Spleen (tissue), 11 donors: ENCODE results near the gene RAB23. TPM values are rescaled to one million over a fixed set of nuclear protein-coding genes. Genes with fewer than 3 reads are reported as not detected.

ENCODE experiments used
- DNase-seq: peaks from one replicate; pipeline ENCODE4 v3.0.0-alpha.2; 2020
- H3K27ac ChIP-seq, 8 donors: fragments of 200-600 bp; sonication (generic) in 7 of 8; 1 replicate in 4 of 8; 2 replicates in 4 of 8; pipeline versions ENCODE4 v1.5.0 to v1.8.0; 2016 to 2021; ENCODE audit warnings: inconsistent platforms in 4 of 8, mild to moderate bottlenecking in 4 of 8, moderate library complexity in 1 of 8
- H3K27me3 ChIP-seq, 7 donors: fragments of 200-600 bp; sonication (generic) in 6 of 7; replicated peaks in 1 of 7; 1 replicate in 4 of 7; 2 replicates in 3 of 7; pipeline versions ENCODE4 v1.5.0 to v1.8.0; 2016 to 2021; ENCODE audit warnings: inconsistent platforms in 3 of 7, mild to moderate bottlenecking in 1 of 7
- H3K36me3 ChIP-seq, 6 donors: fragments of 200-600 bp; sonication (generic) in 5 of 6; 1 replicate in 4 of 6; 2 replicates in 2 of 6; pipeline versions ENCODE4 v1.5.0 to v1.8.0; 2016 to 2021; ENCODE audit warnings: inconsistent platforms in 2 of 6
- H3K4me1 ChIP-seq, 6 donors: fragments of 200-600 bp; sonication (generic) in 5 of 6; 1 replicate in 3 of 6; 2 replicates in 3 of 6; pipeline versions ENCODE4 v1.5.0 to v1.8.0; 2016 to 2021; ENCODE audit warnings: inconsistent platforms in 3 of 6
- H3K4me3 ChIP-seq, 8 donors: fragments of 200-600 bp; sonication (generic) in 7 of 8; 1 replicate in 4 of 8; 2 replicates in 4 of 8; pipeline versions ENCODE4 v1.5.0 to v1.8.0; 2016 to 2021; ENCODE audit warnings: inconsistent platforms in 4 of 8, mild to moderate bottlenecking in 4 of 8, moderate library complexity in 2 of 8
- H3K9me3 ChIP-seq, 8 donors: fragments of 200-600 bp; sonication (generic) in 7 of 8; 1 replicate in 4 of 8; 2 replicates in 4 of 8; pipeline versions ENCODE4 v1.5.0 to v1.8.0; 2016 to 2021; ENCODE audit warnings: inconsistent platforms in 4 of 8
- POLR2A ChIP-seq, 3 donors: fragments of 450-650 bp; IDR thresholded peaks; one replicate each; pipeline ENCODE4 v1.5.1; 2017; ENCODE audit warnings: antibody characterized with exemption in 3 of 3, mild to moderate bottlenecking in 1 of 3
- POLR2AphosphoS5 ChIP-seq, 3 donors: sonication (generic); formaldehyde crosslinking; IDR thresholded peaks; one replicate each; pipeline ENCODE4 v1.5.1; 2017; ENCODE audit warnings: antibody characterized with exemption in 3 of 3
- WGBS, 5 donors: extraction: QIAGEN DNeasy Blood & Tissue Kit in 3 of 5; methylation state at CpG; one replicate each; pipeline versions ENCODE4 v1.1.5 to v1.1.7; 2013 to 2018; 5-methylcytosine and 5-hydroxymethylcytosine counted together
- intact Hi-C: fragments of 100-400 bp; cut with DNase I; formaldehyde crosslinking; loops from one replicate; pipeline ENCODE4 v1.15.0; 2023; ENCODE audit warnings: low total_unique reads
- polyA plus RNA-seq, 3 donors: library from polyadenylated mRNA; stranded (reverse); fragments of 200-250 nt; gene quantifications; one replicate each; pipeline ENCODE4 v1.2.1, GENCODE V29; 2013
- total RNA-seq, 7 donors: library from RNA; depleted of rRNA in 3 of 7; stranded (reverse); fragments of >200 nt in 3 of 7; fragmentation: NEBNext Ultra II Directional in 4 of 7; extraction: Animal tissue kit (Norgen Biotek cat#: 25700) in 4 of 7; gene quantifications; one replicate each; pipeline versions ENCODE4 v1.1.0 to v1.2.1, GENCODE V29; 2016 to 2021
- TF ChIP-seq, protein P1 (sequence below), 11 experiments: fragments of 200-600 bp in 7 of 11; fragments of 450-650 bp in 4 of 11; sonication (generic) in 4 of 11; IDR thresholded peaks in 8 of 11; conservative IDR thresholded peaks in 3 of 11; 1 replicate in 7 of 11; 2 replicates in 4 of 11; pipeline versions ENCODE4 v1.4.0 to v1.8.0; 2016 to 2021; ENCODE audit warnings: antibody characterized with exemption in 11 of 11, inconsistent platforms in 4 of 11, mild to moderate bottlenecking in 1 of 11
- donor health status: healthy with polysubstance abuse.
- donor health status: DM: no; HTN: no; CAD: no; lungs with moderate emphysema.
- donor health status: DM: no; HTN: no; CAD: no.
- donor health status: Bipolar disorder and iron deficiency.
- donor health status: healthy.
- donor health status: DM: no; HTN: no; CAD: no.
- donor health status: DM: yes; HTN: yes; CAD: no.

The RAB23 gene
- total and polyA plus RNA-seq, 10 donors, result 0.89 to 3.9 (median 2.1) TPM

- TF ChIP-seq POLR2A (IDR thresholded peaks at IDR 0.05), result peak in 1 of 3 donors; percentile 41
- peak; percentile 83 to 90 (median 88) for TF ChIP-seq POLR2AphosphoS5 (IDR thresholded peaks at IDR 0.05)
- TF ChIP-seq, protein P1, sequence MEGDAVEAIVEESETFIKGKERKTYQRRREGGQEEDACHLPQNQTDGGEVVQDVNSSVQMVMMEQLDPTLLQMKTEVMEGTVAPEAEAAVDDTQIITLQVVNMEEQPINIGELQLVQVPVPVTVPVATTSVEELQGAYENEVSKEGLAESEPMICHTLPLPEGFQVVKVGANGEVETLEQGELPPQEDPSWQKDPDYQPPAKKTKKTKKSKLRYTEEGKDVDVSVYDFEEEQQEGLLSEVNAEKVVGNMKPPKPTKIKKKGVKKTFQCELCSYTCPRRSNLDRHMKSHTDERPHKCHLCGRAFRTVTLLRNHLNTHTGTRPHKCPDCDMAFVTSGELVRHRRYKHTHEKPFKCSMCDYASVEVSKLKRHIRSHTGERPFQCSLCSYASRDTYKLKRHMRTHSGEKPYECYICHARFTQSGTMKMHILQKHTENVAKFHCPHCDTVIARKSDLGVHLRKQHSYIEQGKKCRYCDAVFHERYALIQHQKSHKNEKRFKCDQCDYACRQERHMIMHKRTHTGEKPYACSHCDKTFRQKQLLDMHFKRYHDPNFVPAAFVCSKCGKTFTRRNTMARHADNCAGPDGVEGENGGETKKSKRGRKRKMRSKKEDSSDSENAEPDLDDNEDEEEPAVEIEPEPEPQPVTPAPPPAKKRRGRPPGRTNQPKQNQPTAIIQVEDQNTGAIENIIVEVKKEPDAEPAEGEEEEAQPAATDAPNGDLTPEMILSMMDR (IDR thresholded peaks at IDR 0.05 in 8 of 11, conservative IDR thresholded peaks at IDR 0.05 in 3 of 11), result peak in 8 of 11 experiments; percentile 12 to 50 (median 35)
- intact Hi-C loops, result loop anchor here (10.0 kb wide), 1 partner anchor 52 kb away; the partner anchor contains the start of gene RAB23
- WGBS, 5 donors, result 0 to 1% (median 1%) methylated on average over 30 to 97 of the region's 97 CpGs
These were observed 49.7 kb downstream of the RAB23 start, which contains the start of gene BAG2 for GRCh38 chr6:57172136-57173055. TSS of gene BAG2 (plus strand) at chr6:57172326. CDS start at chr6:57172698, 372 bp downstream.

GRCh38 chr6:57165080-57165479 lies 57.0 kb downstream of the RAB23 start:
- Histone ChIP-seq H3K36me3 (peaks cover 0 to 82% (median 30%) of the 10 kb centered on the region in 6 donors), H3K4me1 (no peaks in the 10 kb centered on the region), H3K27me3 (no peaks in the 10 kb centered on the region), H3K27ac (no peak overlapping the region), H3K9me3 (peaks cover 0 to 18% (median 15%) of the 10 kb centered on the region in 8 donors), H3K4me3 (no peak overlapping the region)
- DNase-seq, result no peak
- 91 to 97% (median 92%) methylated on average over 1 of the region's 1 CpG for WGBS, 5 donors
- TF ChIP-seq, protein P1 (IDR thresholded peaks at IDR 0.05 in 8 of 11, conservative IDR thresholded peaks at IDR 0.05 in 3 of 11), result no peak
- no peak for TF ChIP-seq POLR2A (IDR thresholded peaks at IDR 0.05)
- no peak for TF ChIP-seq POLR2AphosphoS5 (IDR thresholded peaks at IDR 0.05)
- intact Hi-C loops, result no loop called here

More at GRCh38 chr6:57172136-57173055, 49.7 kb downstream of the RAB23 start, which contains the start of gene BAG2:
- Histone ChIP-seq H3K27ac (peak within 1 kb of the TSS; percentile 64 to 93 (median 87)), H3K27me3 (no peaks in the 10 kb centered on the region), H3K36me3 (peaks cover 0 to 17% (median 0%) of the 10 kb centered on the region in 6 donors), H3K4me3 (peak within 1 kb of the TSS; percentile 55 to 80 (median 64)), H3K4me1 (peaks cover 4 to 30% (median 20%) of the 10 kb centered on the region in 6 donors), H3K9me3 (no peaks in the 10 kb centered on the region)
- DNase-seq, result peak; percentile 96

DNA sequence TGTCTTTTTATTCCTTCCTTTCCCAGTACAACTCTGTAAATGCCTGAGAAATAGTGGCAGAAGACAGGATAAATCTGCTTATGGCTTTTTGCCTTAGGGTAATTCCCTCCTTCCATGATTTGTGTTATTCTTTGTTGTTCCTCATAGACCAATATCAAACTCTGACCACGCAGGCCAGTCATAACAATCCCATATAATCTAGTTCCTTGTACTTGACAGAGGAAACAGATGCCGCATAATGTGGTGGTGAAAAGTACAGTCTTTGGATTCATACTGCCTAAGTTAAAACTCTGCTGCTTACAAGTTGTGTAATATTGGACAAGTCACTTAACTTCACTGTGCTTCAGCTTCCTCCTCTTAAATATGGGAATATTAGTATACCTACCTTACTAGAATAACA lies 58.2 kb downstream of the RAB23 start:
- intact Hi-C loops, result no loop called here
- 69 to 96% (median 81%) methylated on average over 2 of the region's 2 CpGs for WGBS, 5 donors
- Histone ChIP-seq H3K27me3 (no peaks in the 10 kb centered on the region), H3K9me3 (peaks cover 0 to 18% (median 15%) of the 10 kb centered on the region in 8 donors), H3K4me1 (no peaks in the 10 kb centered on the region), H3K4me3 (no peak overlapping the region), H3K36me3 (peaks cover 0 to 86% (median 30%) of the 10 kb centered on the region in 6 donors), H3K27ac (no peak overlapping the region)
- no peak for TF ChIP-seq POLR2A (IDR thresholded peaks at IDR 0.05)
- TF ChIP-seq, protein P1 (IDR thresholded peaks at IDR 0.05 in 8 of 11, conservative IDR thresholded peaks at IDR 0.05 in 3 of 11), result no peak
- DNase-seq, result no peak

- TF ChIP-seq POLR2A (IDR thresholded peaks at IDR 0.05), result no peak
- TF ChIP-seq POLR2AphosphoS5 (IDR thresholded peaks at IDR 0.05), result no peak
- TF ChIP-seq, protein P1 (IDR thresholded peaks at IDR 0.05 in 8 of 11, conservative IDR thresholded peaks at IDR 0.05 in 3 of 11), result no peak
- H3K27ac ChIP-seq, result no peak overlapping the region
- intact Hi-C loops, result no loop called here
- no peak overlapping the region for H3K4me3 ChIP-seq
- H3K27me3 ChIP-seq, result no peaks in the 10 kb centered on the region
- H3K9me3 ChIP-seq, result peaks cover 0 to 18% (median 15%) of the 10 kb centered on the region in 8 donors
- peaks cover 0 to 86% (median 30%) of the 10 kb centered on the region in 6 donors for H3K36me3 ChIP-seq
- no peak for DNase-seq
- H3K4me1 ChIP-seq, result no peaks in the 10 kb centered on the region
- 84 to 92% (median 90%) methylated on average over 3 of the region's 3 CpGs for WGBS, 5 donors
These were observed 59.6 kb downstream of the RAB23 start for GRCh38 chr6:57162516-57162915.
